ENCODE results near the gene NXT1. TPM values are rescaled to one million over a fixed set of nuclear protein-coding genes. Genes with fewer than 3 reads are reported as not detected.
A peak's percentile ranks its signal among the peaks of the same experiment; 100 is the strongest.
"Not testable (repeated sequence)": the region's sequence is repeated elsewhere in the genome, so short reads cannot be mapped to it uniquely, and the experiment has no call there.

The NXT1 gene
- 54.2 and 73.4 TPM in 2 replicates for total RNA-seq (2014; rRNA removed)
- 22.2 TPM for polyA plus RNA-seq (2012)

DNA sequence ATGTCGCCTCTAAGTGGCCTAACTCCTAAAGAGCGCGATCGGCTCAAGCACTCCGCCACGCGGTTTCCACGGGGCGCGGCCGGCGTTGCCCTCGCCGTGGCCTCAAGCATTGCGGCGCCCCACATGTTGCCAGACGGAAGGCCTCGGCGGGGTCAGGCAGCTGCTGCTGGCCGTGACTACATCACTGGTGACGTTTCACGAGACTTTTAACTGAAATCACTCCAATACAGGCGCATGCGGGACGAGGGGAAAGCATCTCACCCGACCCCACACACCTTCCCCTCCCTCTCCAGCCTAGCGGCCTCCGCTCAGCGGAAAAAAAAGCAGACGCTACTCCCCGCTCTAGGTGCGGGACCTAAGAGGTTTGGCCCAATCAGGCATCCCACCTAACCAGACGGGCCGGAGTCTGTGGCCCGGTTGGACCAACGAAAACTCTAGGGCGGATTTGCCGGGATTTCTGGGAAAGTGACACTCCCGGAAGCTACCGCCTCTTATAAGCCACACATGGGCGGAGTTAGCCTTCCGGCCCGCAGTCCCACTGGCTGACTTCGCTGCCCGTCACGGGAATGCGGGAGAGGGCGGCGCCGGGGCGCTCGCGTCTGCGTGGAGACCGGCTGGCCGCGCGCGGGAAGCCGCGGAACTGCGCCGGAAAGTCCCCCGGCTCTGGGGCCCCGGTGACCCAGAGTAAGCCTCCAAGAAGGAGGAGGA lies at the start of gene NXT1:
NXT1 (plus strand) TSS at position 596 of the 708 bp plus-strand sequence. CDS start 3,251 bp downstream, outside the sequence.
- peak; percentile 99 for DNase-seq (ENCODE audit: low read depth)

GRCh38 chr20:23301436-23302050 lies 49.0 kb upstream of the NXT1 start:
- no peak for DNase-seq (ENCODE audit: low read depth)

DNA sequence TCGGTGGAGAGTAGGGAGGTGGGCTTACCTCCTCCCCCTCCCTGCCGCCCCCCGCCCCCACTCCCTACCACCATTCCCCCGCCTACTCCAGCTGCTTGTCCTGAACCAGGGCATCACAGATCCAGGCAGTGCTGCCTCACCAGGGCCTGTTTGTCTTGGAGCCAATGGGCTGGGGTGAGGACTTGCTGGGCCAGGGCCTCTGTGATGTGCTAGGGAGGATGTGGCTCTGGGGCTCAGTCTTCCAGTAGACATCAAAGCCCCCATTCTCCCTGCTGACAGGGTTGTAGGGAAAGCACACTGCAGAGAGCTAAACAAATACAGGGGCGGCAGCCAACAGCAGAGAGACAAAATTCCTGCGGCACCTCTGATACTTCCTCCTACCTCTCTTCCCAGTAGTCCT lies 48.2 kb upstream of the NXT1 start:
- DNase-seq (ENCODE audit: low read depth) = no peak

DNA sequence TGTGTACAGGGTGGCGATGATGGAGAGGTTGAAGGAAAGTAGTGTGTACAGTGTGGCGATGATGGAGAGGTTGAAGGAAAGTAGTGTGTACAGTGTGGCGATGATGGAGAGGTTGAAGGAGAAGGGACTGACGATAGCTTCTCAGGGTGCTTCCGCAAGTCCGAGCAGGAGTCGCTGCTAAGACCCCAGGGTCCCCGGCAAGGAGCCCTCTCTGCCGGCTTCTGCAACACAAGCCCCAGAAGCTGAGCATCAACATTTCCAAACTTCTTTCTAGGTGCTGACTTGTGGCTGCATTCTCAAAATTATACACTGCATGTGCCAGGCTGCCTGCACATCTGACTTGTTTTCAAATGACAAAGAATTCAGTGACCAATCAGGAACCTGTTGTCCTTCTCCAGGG lies 47.8 kb upstream of the NXT1 start:
- no peak for DNase-seq (ENCODE audit: low read depth)

GRCh38 chr20:23303325-23304102 lies 47.1 kb upstream of the NXT1 start:
- no peak for DNase-seq (ENCODE audit: low read depth)

GRCh38 chr20:23304616-23305015 lies 46.0 kb upstream of the NXT1 start:
- no peak for DNase-seq (ENCODE audit: low read depth)

- DNase-seq (ENCODE audit: low read depth) = peak; percentile 62
Measured at GRCh38 chr20:23305098-23305497, 45.5 kb upstream of the NXT1 start.

DNA sequence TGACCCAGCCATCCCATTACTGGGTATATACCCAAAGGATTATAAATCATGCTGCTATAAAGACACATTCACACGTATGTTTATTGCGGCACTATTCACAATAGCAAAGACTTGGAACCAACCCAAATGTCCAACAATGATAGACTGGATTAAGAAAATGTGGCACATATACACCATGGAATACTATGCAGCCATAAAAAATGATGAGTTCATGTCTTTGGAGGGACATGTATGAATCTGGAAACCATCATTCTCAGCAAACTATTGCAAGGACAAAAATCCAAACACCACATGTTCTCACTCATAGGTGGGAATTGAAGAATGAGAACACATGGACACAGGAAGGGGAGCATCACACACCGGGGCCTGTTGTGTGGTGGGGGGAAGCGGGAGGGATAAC lies 43.2 kb upstream of the NXT1 start:
- DNase-seq (ENCODE audit: low read depth) = not testable (repeated sequence)

DNA sequence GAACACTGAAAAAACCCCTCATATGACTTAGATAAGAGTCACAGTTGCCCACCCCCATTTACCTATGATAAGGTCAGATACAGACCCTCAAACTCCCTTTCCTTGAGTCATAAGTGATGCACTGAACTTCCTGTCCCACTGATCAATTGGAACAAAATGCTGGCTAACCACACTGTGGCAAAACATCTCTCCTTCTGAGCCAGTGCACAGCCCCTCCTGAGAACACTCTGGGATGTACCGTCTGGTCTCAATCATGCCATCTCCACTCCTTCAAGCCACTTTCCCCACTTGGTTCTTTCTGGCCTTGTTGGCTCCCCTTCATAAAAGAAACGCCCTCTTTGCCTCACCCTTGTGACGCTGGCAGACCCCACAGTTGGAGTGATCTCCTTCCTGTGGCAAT lies 42.6 kb upstream of the NXT1 start:
- DNase-seq (ENCODE audit: low read depth) = no peak

- no peak for DNase-seq (ENCODE audit: low read depth)
Measured at GRCh38 chr20:23308908-23309307, 41.7 kb upstream of the NXT1 start.

GRCh38 chr20:23309781-23310180 lies 40.8 kb upstream of the NXT1 start:
- no peak for DNase-seq (ENCODE audit: low read depth)

GRCh38 chr20:23311947-23312506 lies 38.6 kb upstream of the NXT1 start:
- no peak for DNase-seq (ENCODE audit: low read depth)

GRCh38 chr20:23313271-23313670 lies 37.3 kb upstream of the NXT1 start:
- no peak for DNase-seq (ENCODE audit: low read depth)

GRCh38 chr20:23314699-23315098 lies 35.9 kb upstream of the NXT1 start:
- DNase-seq (ENCODE audit: low read depth) = no peak

- DNase-seq (ENCODE audit: low read depth) = no peak
Measured at GRCh38 chr20:23315099-23315498, 35.5 kb upstream of the NXT1 start.

DNA sequence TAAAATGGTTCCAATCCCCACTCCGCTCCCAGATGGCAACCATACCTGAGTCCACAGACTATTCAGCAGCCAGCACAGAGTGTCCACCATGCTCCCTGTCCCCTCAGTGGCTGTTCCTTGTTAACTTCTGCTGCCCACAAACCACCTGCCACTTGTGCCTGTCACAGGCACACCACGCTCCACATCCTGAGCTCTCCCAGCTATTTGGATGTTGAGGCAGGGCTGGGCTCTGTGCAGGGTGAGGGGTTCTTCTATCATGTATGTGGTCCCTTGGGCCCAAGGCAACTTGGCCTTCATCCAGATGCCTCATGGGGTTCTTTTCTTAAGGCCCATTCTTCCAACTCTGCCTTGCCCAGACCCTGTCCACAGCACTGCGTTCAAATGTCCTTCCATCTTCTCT lies 34.0 kb upstream of the NXT1 start:
- DNase-seq (ENCODE audit: low read depth) = no peak

DNA sequence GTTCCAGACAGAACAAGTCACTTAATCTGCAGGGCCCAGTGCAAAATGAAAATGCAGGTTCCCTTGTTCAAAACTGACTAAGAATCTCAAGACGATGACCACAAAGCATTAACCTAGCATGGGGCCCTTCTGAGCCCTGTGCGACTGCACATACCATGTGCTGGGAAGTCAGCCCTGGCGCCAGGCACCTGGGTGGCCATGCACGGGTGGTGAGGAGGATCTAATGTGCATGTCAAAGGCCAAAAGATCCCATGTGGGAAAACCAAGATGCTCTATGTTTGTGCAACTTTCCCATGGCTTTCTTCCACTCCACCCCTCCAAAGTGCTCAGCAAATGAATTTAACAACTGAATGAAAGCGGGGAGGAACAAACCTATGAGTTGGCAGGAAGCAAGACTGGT lies 33.5 kb upstream of the NXT1 start:
- DNase-seq (ENCODE audit: low read depth) = no peak

DNA sequence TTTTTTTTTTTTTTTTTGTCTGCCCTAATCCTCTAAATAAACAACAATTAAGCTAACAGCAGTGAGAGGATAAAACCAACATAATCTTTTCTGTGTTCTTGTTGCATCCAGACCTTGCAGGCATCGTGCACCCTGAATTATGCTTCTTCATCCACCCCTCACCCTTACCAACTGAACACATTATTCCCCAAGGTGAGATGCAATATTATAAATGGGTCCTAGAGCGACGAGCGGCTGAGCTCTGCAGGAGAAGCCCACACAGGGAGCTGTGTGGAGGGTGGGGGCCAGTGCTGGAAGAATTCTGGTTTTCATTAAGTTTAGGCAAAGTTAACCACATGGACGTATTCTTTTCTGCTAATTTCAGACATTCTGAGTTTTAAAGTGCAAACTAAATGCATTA lies 32.2 kb upstream of the NXT1 start:
- no peak for DNase-seq (ENCODE audit: low read depth)

DNA sequence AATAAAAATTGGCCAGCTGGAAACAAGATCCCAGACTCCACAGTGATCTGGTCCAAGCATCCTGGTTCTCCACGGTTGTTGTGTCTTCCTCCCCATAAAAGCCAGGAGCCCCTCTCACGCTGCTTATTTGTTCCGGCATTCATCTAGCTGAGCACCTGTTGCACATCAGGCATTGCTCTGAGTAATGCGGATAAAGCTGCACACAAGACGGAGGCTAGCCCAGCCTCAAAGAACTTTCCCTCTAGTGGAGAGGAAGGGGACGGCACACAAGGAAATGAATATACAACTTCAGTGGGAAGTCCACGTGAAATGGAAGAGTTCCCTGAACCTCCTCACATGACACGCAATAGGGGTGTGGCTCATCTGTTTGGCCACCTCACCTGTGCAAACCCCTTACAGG lies 30.3 kb upstream of the NXT1 start:
- peak; percentile 62 for DNase-seq (ENCODE audit: low read depth)

DNA sequence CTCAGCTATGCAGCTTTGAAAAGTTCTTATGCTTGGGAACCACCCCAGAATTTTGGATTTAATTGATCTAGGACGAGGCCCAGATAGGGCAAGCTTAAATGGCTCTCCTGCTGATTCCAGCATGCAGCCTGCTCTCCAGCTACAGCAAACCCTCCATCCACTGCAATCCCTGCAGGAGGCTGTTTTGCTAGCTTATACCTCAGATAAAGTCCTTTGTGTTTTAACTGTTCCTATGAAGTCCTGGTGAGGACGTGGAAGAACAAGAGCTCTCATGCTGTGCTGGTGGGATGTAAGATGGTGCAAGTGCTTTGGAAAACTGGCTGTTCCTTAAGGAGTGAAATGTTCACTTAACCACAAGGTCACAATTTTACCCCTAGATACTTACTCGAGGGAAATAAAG lies 25.5 kb upstream of the NXT1 start:
- DNase-seq (ENCODE audit: low read depth) = no peak

GRCh38 chr20:23326774-23327173 lies 23.8 kb upstream of the NXT1 start:
- no peak for DNase-seq (ENCODE audit: low read depth)

DNA sequence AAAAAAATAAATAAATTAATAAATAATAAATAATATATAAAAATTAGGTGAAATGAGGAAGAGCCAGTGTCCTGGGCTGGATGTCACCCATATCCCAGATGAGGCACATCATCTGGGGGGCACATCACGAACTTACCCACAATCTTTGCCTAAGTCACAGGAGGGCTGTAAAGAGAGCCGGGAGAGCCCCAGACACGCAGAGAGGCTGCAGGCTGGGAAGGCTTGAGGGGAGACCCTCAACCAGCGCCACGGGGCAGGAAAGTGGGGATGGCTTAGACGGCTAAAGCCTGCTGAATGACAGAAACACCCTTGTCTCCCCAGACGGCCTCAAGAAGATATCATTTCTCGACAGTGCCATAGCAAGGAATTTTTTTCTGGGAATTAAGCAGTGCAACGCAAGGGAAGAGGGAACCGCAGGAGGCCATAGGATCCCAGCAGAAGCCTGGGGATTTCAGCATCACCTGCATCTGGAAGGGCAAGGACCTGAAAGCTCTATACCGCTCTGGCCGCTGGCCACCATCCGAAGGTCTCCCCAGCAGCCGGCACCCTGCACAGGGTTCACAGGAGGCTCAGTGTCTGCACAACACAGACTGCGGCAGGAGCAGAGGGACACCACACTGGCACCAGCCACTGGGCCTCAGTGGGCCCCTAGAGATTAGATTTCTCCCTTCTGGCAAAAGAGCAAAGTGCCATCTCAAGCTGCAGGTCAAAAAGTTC lies 22.8 kb upstream of the NXT1 start:
- DNase-seq (ENCODE audit: low read depth) = no peak

Data from LHCN-M2 (cell line).